Astrocyte of the spinal cord (primary cell): Measurements from ENCODE around the gene EIF4E1B.

Experiments
- DNase-seq: peaks from one replicate; pipeline ENCODE4 v3.0.0; 2011; ENCODE audit warnings: low read depth, low spot score
- H3K4me3 ChIP-seq: 2 replicates; pipeline ENCODE4 v1.5.1; 2011; ENCODE audit warnings: low read depth, mild to moderate bottlenecking, low read length, moderate library complexity
- in situ Hi-C: cut with HindIII; loops from 2 replicates; pipeline ENCODE4 v1.10.0; 2017; ENCODE audit warnings: low sequenced_read_pairs
- TF ChIP-seq, protein P1 (sequence below): IDR thresholded peaks from 2 replicates; pipeline ENCODE4 v1.5.1; 2012; ENCODE audit warnings: low read depth, mild to moderate bottlenecking, low read length, inconsistent platforms

The EIF4E1B gene

DNA sequence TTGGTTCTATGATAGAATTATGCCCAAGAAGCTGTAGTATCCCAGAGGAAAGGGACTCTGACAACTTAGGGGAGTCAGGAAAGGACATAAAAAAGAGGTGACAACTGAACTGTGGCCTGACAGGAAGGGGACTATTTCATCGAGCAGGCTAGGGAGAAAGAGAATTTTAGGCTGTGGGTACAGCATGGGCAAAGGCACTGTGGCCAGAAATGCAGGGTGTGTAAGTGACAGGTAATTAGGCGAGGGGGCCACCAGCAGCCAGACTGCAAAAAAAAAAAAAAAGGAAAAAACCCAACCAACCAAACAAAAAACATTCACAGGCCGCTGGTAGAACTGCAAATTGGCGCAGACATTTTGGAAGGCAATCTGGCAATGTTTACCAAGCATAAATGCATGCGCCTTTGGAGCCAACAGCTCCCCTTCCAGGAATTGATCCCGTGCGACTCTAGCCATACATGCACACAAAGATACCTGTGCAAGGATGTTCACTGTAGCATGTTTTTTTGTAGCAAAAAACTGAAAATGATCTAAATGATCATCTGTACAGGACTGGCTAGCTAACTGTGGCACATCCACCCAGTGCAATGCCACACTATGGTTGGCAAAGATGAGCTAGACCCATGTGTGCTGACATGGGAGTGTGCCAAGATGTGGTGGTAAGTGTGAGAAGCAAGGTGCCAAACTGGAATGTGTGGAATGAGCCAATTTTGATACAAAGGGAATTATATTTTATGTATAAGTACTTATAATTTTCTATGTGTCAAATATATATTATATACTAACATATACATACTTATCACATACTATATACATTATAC lies 1.1 kb downstream of the EIF4E1B start:
- DNase-seq, result no peak
- H3K4me3 ChIP-seq, result no peak overlapping the region
- in situ Hi-C loops, result no loop called here
- TF ChIP-seq, protein P1, sequence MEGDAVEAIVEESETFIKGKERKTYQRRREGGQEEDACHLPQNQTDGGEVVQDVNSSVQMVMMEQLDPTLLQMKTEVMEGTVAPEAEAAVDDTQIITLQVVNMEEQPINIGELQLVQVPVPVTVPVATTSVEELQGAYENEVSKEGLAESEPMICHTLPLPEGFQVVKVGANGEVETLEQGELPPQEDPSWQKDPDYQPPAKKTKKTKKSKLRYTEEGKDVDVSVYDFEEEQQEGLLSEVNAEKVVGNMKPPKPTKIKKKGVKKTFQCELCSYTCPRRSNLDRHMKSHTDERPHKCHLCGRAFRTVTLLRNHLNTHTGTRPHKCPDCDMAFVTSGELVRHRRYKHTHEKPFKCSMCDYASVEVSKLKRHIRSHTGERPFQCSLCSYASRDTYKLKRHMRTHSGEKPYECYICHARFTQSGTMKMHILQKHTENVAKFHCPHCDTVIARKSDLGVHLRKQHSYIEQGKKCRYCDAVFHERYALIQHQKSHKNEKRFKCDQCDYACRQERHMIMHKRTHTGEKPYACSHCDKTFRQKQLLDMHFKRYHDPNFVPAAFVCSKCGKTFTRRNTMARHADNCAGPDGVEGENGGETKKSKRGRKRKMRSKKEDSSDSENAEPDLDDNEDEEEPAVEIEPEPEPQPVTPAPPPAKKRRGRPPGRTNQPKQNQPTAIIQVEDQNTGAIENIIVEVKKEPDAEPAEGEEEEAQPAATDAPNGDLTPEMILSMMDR, result no peak

DNA sequence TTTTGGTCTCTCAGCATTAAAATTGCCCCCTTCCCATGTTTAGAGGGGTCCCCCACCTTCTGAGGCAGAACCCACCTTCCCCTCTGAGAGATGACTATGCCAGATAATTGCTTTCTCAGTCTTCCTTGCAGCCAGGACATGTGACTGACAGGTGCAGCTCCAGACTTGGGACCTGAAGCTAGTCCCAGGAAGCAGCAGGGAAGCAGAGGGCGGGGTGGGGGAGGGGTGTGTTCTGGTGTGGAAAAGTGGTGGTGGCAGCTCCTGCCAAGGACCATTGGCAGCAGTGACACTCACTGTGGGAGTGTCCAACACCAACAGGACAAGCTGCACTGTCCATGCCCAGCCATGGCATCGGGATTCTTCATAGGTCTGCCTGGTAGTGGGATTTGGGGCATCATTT lies 2.3 kb downstream of the EIF4E1B start:
- no peak overlapping the region for H3K4me3 ChIP-seq
- TF ChIP-seq, protein P1, result no peak
- no peak for DNase-seq
- in situ Hi-C loops, result no loop called here

DNA sequence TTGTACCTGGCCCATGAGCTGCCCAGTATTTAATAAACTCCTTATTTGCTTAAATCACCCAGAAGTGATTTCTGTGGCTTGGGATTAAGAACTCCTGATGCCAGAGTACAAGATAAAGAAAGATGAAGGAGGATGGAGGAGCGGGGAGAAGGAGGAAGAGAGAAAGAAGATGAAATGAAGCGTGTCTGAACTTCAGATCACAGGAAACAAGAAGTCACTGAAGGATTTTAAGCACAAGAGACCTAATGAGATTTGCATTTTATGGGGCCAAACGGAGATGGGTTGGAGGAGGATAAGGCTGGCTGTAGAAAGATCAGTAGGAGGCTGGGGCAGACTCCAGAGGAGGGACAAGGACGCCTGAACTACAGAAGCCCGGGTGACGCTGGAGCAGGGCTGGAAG lies 3.1 kb downstream of the EIF4E1B start:
- H3K4me3 ChIP-seq, result no peak overlapping the region
- TF ChIP-seq, protein P1, result no peak
- no peak for DNase-seq
- in situ Hi-C loops, result no loop called here

DNA sequence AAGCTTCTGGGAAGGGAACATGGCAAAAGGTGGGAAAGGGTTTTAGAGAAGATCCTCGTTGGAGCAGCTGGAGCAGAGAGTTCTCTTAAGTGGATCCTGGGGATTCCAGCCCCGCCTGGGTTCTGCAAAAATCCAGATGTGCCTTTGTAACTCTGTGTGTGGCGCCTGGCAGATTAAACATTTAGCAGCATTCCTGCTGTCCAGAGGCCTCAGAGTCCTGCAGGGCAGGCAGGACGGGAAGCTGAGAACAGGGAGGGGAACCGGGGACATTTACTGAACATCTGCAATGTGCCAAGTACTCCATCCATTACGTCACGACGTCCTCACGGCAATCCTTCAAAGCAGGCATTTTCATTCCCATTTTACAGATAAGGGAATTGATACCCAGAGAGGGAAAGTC lies 6.0 kb downstream of the EIF4E1B start:
- TF ChIP-seq, protein P1, result no peak
- DNase-seq, result no peak
- no peak overlapping the region for H3K4me3 ChIP-seq
- in situ Hi-C loops, result no loop called here

DNA sequence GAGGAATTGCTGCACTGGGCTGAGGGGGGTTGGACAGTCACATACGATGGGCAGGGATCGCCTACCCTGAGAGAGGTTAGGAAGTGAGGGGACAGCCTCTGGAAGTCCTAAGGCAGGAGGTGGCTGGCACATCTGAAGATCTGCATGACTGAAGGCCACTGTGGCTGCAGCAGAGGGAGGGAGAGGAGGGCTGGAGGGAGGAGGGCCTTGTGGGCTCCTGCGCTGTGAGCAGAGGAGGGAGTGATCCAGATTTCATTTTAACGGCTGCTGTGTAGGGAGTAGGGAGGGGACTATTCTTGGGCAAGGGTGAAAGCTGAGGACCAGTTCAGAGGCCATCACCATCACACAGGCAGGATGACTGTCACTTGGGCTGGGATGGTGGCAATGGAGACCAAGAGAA lies 7.1 kb downstream of the EIF4E1B start:
- DNase-seq, result no peak
- in situ Hi-C loops, result no loop called here
- TF ChIP-seq, protein P1, result no peak
- no peak overlapping the region for H3K4me3 ChIP-seq

DNA sequence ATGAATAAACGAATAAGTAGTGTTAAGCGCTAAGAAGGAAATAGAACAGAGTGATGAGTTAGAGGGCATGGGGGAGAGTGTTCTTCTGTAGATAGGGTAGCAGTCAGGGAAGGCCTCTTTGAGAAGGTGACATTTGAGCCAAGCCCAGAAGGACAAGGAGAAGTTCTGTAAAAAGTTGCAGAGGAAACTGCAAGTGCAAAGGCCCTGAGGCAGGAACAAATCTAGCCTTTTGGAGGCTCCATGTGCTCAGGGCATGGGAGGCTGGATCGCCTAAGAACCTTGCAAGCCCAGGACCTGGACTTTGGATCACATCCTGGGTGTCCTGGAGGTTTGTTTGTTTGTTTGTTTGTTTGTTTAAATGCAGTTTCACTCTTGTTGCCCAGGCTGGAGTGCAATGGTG lies 8.0 kb downstream of the EIF4E1B start:
- no peak overlapping the region for H3K4me3 ChIP-seq
- DNase-seq, result no peak
- TF ChIP-seq, protein P1, result no peak
- in situ Hi-C loops, result no loop called here
